ENCODE data around the gene GDI1.

- TF ChIP-seq EZH2 (IDR thresholded peaks at IDR 0.05) (no peak), POLR2AphosphoS5 (IDR thresholded peaks at IDR 0.05; ENCODE audit: borderline replicate concordance, low read depth, low read length) (no peak), FOXP2 (optimal IDR thresholded peaks at IDR 0.05; ENCODE audit: control extremely low read depth, extremely low read length, insufficient read depth) (no peak)
These were observed 27.9 kb downstream of the GDI1 start for GRCh38 chrX:154464806-154465365.

Measured in SK-N-MC (cell line).